ENCODE data around the gene MXI1. TPM values are rescaled to one million over a fixed set of nuclear protein-coding genes. Genes with fewer than 3 reads are reported as not detected.

The MXI1 gene
- total and polyA plus RNA-seq, 2 experiments from 2014 or later = 5.1 to 8.5 TPM

DNA sequence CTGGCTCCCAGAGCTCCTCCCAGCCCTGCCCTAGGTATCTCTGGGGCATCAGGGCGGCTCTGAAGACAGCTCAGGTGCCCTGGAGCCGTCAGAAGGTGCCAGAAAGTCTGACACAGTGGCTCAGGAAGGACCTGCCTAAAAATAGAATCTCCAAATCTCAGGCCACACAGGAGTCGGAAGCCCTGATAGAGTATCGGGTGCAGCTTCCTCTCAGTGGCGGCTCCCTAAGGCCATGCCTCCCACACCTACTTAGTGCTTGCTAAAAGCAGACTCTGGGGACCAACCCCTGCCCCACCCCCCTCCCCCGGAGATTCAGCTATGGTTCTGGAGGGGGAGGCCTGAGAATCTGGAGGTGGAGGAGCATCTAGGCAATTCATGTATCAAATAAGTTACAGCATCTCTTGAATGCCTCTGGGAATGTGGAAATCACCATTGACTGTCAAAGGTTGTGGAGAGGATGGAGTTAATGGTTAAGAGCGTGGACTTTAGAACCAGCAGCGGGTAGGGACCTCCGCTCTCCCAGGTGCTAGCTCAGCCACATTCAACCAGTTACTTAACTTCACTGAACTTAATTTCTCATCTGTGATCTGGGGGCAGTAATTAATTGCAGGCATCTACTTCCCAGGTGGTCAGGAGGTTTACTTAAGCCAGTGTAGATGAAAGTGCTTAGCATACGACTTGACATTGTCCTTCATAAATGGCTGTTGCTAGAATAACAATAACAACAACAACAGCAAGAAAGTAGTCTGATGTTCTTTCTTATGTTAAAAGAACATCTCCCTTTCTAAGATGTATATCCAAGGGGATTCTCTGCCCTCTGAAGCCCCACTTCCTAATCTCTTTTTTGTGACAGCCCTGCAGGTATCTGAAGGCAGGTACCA is 38.6 kb upstream of the MXI1 start (continued):
- TF ChIP-seq REST (IDR thresholded peaks at IDR 0.05; ENCODE audit: unreplicated experiment) (no peak), EZH2phosphoT487 (IDR thresholded peaks at IDR 0.05; ENCODE audit: unreplicated experiment) (no peak), POLR2AphosphoS5 (IDR thresholded peaks at IDR 0.05; ENCODE audit: low read depth) (peak; percentile 62), EZH2 (IDR thresholded peaks at IDR 0.05; ENCODE audit: low read depth, unreplicated experiment) (no peak), CREB1 (CRISPR knock-in tag; IDR thresholded peaks at IDR 0.05; ENCODE audit: low read depth) (peak; percentile 55), STAT1 (IDR thresholded peaks at IDR 0.05; ENCODE audit: unreplicated experiment) (no peak)
- TF ChIP-seq, protein P1, sequence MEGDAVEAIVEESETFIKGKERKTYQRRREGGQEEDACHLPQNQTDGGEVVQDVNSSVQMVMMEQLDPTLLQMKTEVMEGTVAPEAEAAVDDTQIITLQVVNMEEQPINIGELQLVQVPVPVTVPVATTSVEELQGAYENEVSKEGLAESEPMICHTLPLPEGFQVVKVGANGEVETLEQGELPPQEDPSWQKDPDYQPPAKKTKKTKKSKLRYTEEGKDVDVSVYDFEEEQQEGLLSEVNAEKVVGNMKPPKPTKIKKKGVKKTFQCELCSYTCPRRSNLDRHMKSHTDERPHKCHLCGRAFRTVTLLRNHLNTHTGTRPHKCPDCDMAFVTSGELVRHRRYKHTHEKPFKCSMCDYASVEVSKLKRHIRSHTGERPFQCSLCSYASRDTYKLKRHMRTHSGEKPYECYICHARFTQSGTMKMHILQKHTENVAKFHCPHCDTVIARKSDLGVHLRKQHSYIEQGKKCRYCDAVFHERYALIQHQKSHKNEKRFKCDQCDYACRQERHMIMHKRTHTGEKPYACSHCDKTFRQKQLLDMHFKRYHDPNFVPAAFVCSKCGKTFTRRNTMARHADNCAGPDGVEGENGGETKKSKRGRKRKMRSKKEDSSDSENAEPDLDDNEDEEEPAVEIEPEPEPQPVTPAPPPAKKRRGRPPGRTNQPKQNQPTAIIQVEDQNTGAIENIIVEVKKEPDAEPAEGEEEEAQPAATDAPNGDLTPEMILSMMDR (conservative IDR thresholded peaks at IDR 0.05; ENCODE audit: low read depth in 2 of 2) = no peak
- TF ChIP-seq, protein P2, sequence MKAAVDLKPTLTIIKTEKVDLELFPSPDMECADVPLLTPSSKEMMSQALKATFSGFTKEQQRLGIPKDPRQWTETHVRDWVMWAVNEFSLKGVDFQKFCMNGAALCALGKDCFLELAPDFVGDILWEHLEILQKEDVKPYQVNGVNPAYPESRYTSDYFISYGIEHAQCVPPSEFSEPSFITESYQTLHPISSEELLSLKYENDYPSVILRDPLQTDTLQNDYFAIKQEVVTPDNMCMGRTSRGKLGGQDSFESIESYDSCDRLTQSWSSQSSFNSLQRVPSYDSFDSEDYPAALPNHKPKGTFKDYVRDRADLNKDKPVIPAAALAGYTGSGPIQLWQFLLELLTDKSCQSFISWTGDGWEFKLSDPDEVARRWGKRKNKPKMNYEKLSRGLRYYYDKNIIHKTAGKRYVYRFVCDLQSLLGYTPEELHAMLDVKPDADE (IDR thresholded peaks at IDR 0.05) = 0 out of 2 replicates have a peak, but pooled peaks have one; percentile 39

DNA sequence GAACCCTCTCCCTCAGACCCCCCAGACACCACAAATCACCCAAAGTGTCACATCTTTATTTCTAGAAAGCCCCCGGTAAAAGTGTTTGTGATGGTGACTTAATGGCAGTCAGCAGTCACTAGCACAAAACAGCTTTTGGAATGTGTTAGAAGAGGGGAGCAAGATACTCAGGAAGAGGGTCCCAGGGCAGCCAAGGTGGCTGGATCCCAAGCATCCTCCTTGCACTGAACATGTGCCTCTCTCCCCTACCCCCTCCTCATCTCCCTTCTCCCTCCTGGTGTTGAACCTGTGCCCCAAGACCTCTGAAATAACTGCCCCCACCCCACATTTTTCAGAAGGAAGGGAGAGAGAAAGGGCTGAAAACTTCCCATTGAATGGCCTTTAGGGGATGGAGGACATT is 37.8 kb upstream of the MXI1 start:
- TF ChIP-seq STAT1 (IDR thresholded peaks at IDR 0.05; ENCODE audit: unreplicated experiment) (no peak), EZH2 (IDR thresholded peaks at IDR 0.05; ENCODE audit: low read depth, unreplicated experiment) (no peak), POLR2AphosphoS5 (IDR thresholded peaks at IDR 0.05; ENCODE audit: low read depth) (no peak), ZNF114 (CRISPR knock-in tag; IDR thresholded peaks at IDR 0.05) (no peak), NANOG (IDR thresholded peaks at IDR 0.05; ENCODE audit: borderline replicate concordance) (no peak), ZNF331 (CRISPR knock-in tag; IDR thresholded peaks at IDR 0.05; ENCODE audit: low read depth) (no peak)
- TF ChIP-seq, protein P2 (IDR thresholded peaks at IDR 0.05) = no peak
- H2AFZ ChIP-seq = no peak overlapping the region
- H3K9me2 ChIP-seq (ENCODE audit: insufficient read depth) = no peaks in the 10 kb centered on the region
- H4K20me1 ChIP-seq (replicated peaks; ENCODE audit: insufficient read depth) = peaks cover 18% of the 10 kb centered on the region; the same call in 1 of the 2 replicates
- peaks cover 37% of the 10 kb centered on the region for H3K4me1 ChIP-seq (ENCODE audit: insufficient read depth)
- peaks cover 96% of the 10 kb centered on the region for H3K27me3 ChIP-seq (ENCODE audit: insufficient read depth)
- no peak overlapping the region for H3K27ac ChIP-seq (ENCODE audit: low read depth)
- H3K36me3 Mint-ChIP-seq (ENCODE audit: low read depth) = no peaks in the 10 kb centered on the region
- DNase-seq (ENCODE audit: low spot score) (no peak), ATAC-seq (no peak; the same call in 2 of the 3 replicates)
- H3K4me3 ChIP-seq = no peak overlapping the region
- H3K79me2 ChIP-seq (replicated peaks; ENCODE audit: insufficient read depth) = no peaks in the 10 kb centered on the region
- peaks cover 4% of the 10 kb centered on the region; the same call in 1 of the 3 replicates for H3K9me3 Mint-ChIP-seq
- no peak overlapping the region for H3K27ac Mint-ChIP-seq
- peak overlapping the region; percentile 48; the same call in 1 of the 2 replicates for H3K4me2 ChIP-seq
- H3K4me1 Mint-ChIP-seq = peaks cover 48% of the 10 kb centered on the region
- H3K27me3 Mint-ChIP-seq (ENCODE audit: insufficient read depth, low read depth, poor library complexity) = peaks cover 98% of the 10 kb centered on the region
- no peak overlapping the region for H3K4me3 Mint-ChIP-seq
- no peaks in the 10 kb centered on the region for H3K36me3 ChIP-seq (ENCODE audit: insufficient read depth)
- peaks cover 5% of the 10 kb centered on the region; the same call in 1 of the 2 replicates for H3F3A ChIP-seq (replicated peaks; ENCODE audit: low read depth)

Measured in GM23338 (cell line).